GM15510 (cell line): ENCODE data around the gene FILIP1.

Experiments
- POLR2A ChIP-seq: IDR thresholded peaks from 3 replicates; pipeline ENCODE4 v1.6.1; 2011; ENCODE audit warnings: borderline replicate concordance; ENCODE audit not compliant: insufficient read length; ENCODE audit errors: extremely low read depth

The FILIP1 gene

DNA sequence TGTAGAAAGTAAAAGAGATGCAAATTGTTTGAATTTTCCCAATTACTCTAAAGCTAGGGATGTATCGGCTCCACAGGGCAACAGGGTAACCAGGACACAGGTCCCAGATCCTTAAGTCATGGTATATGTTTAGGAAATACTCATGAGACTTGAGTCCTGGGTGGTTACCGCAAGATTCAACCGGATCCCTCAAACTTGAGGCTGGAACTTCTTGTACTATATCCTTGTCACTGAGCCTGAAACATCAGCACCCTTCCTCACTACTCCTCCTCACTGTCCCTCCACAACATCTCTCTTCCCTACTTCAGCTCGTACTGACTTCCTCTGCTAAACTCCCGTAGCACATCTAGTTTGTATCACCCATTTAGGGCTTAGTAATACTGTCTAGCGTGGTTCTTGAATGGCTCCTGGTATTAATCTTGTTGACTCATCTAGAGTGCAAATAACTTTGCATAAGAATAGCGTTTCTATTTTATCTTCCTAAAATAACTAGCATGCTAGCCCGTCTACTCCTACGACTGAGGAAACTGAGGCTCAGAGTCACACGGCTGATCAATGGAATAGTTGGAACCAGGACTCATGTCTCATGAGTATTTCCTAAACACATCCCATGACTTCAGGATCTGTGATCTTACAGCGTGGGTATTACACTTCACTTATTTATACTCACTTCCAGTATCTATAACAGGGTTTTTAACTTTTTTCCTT is 72.1 kb downstream of the FILIP1 start:
- no peak for TF ChIP-seq POLR2A

DNA sequence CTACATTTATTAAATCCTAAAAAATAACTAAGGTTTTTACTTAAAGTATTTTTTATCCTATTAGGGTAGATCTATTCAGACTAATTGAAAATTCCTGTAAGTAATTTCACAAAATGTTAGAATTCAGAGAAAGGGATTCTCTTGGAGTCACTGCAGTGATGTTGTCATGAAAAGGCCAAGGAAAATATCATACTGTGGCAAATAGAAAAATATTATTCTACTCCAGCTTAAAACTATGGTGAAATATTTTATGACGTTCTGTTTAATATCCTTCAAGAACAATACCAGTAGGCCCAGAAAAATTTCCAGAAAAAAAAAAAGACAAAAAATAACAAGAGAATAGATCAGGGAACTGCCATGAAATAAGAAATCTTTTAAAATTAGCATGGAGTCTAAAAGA is 73.6 kb downstream of the FILIP1 start:
- no peak for TF ChIP-seq POLR2A

DNA sequence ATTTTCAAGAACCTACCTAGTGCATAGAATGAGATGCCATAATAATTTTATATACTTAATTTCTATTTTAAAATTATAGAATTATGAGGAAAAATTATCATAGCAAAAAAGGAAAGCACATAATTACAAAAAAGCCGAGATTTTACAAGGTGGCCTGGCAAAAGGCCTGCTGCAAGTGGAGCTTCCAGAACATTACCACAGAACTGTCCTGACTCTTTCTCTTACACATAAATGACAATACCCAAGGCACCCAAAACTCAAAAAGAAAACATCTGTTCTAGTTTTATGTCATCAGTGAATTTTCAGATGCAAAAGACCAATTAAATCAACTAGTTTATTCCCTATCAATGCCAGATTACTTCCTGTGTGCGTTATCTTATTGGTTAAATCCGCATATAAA is 74.2 kb downstream of the FILIP1 start:
- TF ChIP-seq POLR2A: no peak

DNA sequence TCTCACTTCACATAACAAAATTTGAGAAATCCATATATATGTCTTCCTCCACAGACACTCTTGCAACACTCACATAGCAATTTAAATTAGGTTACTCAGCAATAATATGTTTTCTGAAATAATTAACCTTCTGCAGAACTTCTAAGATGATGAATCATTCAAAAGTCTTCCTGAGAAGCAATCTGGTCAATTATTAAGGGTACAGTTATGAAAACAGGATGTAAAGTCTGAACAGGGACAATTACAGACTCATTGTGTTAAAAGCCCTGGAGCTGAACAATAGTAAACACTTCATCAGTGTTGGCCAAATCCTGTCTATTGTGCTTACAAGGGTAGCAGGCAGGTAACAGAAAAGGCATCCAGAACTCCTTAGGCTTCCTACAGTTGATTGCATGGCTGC is 75.4 kb downstream of the FILIP1 start:
- no peak for TF ChIP-seq POLR2A

DNA sequence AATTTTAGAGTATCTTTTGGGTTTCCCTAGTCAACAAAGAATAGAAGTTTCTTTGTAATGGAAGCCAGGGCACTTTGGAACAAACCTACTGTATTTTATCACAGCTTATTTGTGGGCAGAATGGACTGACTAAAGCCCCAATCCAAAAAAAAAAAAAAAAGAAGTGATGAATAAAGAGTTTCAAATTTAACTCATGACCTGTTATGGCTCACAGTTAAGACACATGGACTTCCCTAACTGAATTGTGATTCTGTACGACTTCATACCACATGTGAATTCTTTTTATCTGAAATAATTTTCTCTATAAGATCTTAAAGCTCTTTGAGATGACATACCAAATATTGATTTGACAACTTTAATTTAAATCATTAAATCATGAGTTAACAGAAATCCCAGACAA is 77.2 kb downstream of the FILIP1 start:
- no peak for TF ChIP-seq POLR2A

DNA sequence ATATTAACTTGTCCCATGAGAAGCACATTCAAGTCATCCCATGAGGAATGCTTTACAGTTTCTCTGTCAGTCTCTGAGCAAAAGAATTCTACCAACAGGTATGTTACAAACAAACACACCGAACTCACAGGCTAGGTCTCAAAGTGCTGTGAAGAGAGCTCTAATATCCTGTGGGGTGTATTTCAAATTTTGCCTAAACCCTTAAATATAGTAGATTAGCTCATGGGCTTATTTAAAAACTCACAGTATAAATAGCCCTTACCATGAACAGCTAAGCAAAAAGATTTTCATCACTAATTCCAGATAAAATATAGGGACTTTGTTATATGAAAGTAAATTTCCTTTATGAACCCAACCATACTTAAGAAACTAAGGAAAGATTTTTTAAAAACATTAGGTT is 77.8 kb downstream of the FILIP1 start:
- no peak for TF ChIP-seq POLR2A

DNA sequence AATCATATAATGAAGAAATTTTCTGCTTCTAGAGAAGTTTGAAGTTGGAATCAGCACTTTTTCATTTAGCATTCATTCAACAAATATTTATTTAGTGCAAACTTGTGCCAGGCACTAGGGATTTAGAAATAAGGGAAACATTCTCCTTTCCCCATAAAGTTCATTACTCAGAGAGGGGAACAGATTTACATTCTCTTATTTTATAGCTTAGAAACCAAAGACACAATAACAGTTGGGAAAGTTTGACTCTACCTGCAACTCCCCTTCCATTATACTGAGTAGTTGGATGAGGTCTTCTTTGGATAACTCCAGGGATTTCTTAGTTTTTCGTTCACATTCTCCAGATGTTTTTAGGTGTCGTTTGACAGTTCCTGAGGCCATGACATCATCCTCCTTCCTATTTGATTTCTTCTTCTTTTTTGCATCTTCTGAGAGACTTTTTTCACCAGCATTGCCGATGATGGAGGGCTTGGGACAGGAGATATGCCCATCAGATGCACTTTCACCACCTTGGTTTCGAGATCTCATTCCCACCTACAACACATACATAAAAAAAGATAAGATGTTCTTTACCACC is 79.1 kb downstream of the FILIP1 start:
- no peak for TF ChIP-seq POLR2A

DNA sequence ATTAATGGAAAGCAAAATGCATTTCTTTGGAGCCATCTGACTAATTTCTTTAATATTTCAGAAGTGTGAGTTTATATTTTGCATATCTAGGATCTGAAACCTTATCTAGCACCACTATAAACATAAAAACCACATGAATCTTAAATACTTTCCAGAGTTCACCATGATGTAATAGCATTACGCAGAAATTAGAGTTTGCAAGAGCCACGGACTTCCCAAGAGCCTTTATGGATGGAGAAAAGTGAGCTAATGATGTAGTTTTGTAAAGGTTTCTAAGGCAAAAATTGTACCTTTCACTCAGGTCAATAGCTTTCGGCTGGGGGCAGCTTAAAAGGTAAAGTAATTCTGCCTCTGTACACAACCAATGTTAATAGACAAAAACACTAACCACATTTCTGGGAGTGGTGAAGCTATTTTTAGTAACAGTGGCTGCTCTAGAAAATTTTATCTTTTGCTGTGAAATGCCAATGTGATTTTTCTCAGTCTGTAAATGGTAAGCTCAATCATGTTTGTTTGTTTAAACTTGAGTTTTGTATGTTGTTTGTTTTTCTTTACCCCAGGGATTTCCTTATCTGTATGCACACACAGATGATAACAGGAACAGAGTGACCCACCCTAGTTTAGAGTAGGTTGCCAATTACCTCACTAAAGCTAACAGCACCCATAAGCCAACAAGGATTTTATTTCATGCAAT is 80.5 kb downstream of the FILIP1 start:
- no peak for TF ChIP-seq POLR2A

DNA sequence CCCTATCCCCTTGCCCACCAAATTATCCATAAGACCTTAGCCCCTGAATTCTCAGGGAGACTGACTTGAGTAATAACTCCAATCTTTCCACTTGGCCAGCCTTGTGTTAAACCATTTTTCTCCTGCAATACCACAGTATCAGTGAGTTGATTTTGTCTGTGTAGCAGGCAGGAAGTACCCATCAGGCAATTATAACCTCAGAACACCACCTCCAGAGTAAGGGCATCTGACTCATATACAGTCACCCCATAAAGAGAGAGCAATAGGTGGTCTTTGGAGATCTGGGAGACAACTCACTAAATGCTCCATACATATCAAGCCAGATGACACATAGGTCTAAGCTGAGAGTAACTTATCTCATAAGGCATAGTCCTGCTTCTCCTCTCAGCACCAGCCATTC is 83.7 kb downstream of the FILIP1 start:
- no peak for TF ChIP-seq POLR2A

DNA sequence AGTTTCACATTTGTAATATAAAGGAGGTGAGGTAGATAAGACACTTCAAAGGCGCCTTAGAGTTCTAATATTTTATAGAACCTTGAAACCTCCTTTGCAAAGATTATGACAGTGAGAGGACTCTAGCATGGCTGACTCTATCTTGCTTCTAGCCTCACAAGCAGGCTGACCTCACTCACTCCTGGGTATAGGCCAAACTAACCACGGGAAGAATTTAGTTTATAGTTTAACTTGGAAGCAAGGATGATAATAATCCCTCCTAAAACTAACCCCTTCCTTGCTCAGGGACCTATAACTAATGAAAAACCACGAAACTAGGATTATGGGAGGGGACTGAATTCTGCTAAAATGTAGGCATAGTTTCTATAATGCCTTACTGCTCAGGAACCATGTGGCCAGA is 84.3 kb downstream of the FILIP1 start:
- no peak for TF ChIP-seq POLR2A

DNA sequence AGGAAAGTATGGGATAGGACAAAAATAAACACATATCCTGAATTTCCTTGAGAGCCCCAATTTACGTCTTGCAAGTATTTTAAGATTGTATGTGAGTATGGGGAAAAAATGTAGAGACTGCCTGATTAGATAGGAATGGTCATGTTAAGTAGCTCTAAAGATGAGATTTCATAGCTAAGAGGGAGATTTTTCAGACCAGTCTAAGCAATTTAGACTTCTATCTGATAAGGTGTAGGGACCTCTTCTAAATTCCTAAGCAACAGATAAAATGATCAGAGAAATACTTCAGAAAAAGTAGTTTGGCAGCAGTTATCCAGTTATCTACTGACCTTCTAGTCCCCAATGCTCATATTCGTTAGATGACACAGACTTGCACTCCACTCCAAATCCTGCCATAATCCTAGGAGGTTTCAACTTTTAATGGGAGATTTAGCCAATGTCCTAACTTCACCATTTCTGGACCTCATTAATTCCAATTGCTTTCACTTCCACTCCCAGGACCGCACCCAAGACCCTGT is 90.0 kb downstream of the FILIP1 start:
- TF ChIP-seq POLR2A: no peak

DNA sequence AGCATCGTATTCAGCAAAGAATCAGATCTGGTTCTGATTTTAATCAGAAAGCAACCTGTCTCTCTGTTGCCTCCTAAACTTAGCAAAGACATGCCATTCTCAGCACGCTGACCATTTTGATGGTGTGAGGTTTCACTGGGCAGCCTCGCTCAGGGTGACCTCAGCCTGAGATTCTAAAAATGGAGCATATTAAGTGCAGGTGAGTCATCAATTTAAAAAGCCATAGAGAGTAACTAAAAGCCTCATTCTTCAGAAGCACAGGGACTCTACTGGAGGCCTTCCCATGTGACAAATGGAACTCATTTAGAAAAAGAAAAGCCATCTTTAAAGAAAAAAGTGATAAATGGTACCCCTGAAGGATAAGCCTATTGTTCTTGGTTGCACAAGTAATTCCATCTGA is 91.3 kb downstream of the FILIP1 start:
- TF ChIP-seq POLR2A: no peak

DNA sequence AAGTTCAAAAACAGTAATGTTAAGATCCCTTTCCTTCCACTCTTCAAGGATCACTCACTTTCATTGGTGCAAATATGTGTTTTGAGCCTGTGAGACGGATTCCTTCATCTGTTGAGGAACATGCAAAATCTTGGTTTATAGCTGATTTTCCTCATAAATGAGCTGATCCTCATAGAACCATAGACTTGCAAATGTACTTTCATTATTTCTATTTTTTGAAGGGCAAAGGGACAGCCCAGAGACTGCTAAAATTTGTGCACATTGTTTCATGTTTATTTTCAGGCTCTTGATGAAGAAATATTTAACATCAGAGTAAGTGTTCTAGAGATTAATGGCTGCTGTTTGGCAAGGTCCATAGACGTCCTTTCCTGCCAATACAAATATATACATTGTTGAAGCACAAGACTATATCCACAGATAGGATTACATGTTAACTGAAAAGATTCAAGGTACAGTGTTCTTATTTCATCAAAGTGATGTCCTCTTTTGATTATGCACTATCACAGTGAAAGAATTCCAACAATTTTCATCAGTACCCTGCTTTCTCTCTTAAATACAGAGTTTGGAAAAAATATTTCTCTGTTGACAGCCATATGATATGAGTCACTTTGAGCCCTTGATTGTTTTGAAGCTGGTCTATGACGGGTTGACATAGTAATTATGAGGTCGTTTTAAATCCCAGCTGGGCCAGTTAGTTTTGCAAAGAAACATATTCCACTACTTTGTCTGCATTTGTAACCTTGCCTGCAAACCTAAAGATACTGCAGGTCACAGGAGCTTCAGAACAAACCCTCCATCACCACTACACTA is 95.7 kb downstream of the FILIP1 start:
- TF ChIP-seq POLR2A: no peak

DNA sequence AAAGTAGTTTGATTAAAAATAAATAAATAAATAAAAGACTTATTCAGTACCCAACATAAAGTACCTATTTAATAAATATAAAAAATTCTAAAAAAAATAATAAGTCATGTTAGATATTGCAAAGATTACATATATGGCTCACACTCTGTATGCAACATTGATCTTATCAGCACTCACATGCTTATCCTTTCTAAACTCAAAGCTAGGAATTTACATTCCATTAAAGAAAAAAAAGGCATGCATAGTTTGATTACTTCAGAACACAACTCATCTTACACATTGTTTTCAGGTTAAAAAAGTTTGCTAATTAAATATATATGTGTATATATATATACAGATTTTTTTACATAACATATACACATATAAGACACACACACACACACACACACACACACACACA is 96.4 kb downstream of the FILIP1 start:
- no peak for TF ChIP-seq POLR2A

DNA sequence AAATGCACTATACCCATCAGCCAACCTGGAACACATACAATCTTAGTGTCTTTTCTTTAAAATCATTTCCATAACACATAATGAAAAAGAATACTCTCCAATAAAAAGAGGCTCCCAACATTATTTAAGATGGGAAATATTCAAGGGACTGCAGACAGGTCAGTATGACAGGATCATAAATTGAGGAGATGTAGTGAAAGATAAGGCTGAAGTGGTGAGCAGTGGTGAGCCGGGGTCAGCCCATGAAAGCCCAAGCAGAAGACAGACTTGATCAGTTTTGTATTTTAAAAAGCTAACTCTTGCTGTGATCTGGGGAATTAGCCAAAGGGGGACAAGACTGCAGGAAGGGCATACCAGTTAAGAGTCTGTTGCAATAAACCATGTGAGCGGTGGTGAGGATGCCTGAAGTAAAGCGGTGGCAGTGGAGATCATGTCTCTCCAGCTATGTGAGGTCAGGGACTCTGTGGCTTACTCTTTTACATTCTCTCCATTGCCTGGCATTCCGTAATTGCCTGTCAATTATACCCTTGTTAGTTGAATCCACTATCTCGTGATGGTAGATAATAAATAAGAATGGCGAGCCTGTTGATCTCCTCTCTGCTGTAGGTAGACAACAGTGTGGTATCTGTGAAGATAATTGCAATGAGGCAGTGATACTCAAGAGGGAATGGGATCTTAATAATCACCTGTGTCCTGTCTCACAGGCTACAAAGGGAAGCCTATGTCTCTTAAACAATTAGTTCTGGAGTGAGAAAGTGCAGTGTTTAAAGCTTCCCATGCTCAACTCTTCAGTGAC is 97.4 kb downstream of the FILIP1 start:
- no peak for TF ChIP-seq POLR2A

DNA sequence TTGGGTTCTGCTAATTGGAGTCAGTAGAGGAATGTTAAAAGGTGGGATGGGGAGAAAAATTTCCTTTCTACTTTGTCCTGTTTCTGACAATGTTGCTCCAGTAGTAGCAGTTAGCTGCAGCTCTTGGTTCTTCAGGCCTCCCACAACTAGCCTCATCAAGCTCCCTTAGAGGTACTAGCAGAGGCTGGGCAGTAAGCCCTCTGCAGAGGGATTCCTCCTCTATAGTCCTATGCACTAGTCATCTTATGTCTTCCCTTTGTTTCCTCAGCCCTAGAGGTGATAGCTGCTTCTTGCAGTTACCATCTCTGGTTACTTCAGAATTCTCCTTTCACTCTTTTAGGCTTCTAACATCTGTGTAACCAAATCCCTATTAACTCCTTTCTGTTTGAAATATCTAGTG is 99.8 kb downstream of the FILIP1 start:
- no peak for TF ChIP-seq POLR2A
